H1 (cell line): ENCODE data around the gene TNC. TPM values are rescaled to one million over a fixed set of nuclear protein-coding genes. Genes with fewer than 3 reads are reported as not detected.

ENCODE experiments used
- JUND ChIP-seq: IDR thresholded peaks from 2 replicates; pipeline ENCODE4 v1.6.1; 2011; ENCODE audit warnings: mild to moderate bottlenecking, improper control_type of control experiment, low read length
- NANOG ChIP-seq: IDR thresholded peaks from 2 replicates; pipeline ENCODE4 v1.6.1; 2011; ENCODE audit warnings: low read length, low read depth, mild to moderate bottlenecking, inconsistent platforms; ENCODE audit not compliant: insufficient read depth, poor library complexity, severe bottlenecking
- polyA plus RNA-seq, 7 experiments: library from polyadenylated mRNA; depleted of rRNA in 3 of 7; stranded (reverse) in 5 of 7; unstranded in 2 of 7; fragments of >200 nt in 5 of 7; fragments of 200-250 nt in 2 of 7; gene quantifications; 1 replicate in 5 of 7; 2 replicates in 1 of 7; 4 replicates in 1 of 7; pipeline versions ENCODE4 v1.2.1 to v1.2.3, GENCODE V29; 2011 to 2013; ENCODE audit warnings: missing spikeins in 2 of 7, mixed read lengths in 2 of 7
- total RNA-seq: library from RNA; stranded (reverse); fragmentation: NEBNext Ultra II Directional; extraction: Animal tissue kit (Norgen Biotek cat#: 25700); gene quantifications from 2 replicates; pipeline ENCODE4 v1.2.1, GENCODE V29; 2021

Gene TNC
- total and polyA plus RNA-seq, 2 of the 8 experiments (the other 6 are each of a cell fraction or from before 2014, with no cell fraction given) = 6.2 to 11.4 TPM

DNA sequence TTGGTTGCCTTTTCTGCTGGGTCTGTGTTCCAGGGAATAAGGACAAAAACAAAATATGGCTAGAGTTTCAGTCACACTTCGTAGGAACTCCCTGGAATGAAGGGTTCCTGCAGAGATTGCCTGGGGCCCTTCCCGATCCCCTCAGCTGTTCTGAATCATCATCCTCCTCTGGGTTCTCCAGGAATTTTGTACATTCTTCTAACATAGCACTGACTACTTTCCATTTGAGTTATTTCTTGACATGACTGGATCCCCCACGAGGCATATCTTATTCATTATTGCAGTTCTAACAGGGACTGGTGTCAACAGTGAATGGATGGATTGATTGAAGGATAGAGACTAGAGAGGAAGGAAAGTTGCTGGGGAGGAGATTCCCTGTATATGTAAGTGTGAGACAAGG lies 49.2 kb upstream of the TNC start (continued):
- TF ChIP-seq NANOG = no peak
- no peak for TF ChIP-seq JUND
